KOPT-K1 (cell line): Measurements from ENCODE around the gene KDM4B.

Experiments
- H3K27ac ChIP-seq: fragments of 200-600 bp; sonication (generic); 2 replicates; pipeline ENCODE4 v1.5.1; 2016; ENCODE audit warnings: antibody characterized with exemption, mild to moderate bottlenecking, low read depth, low read length; ENCODE audit not compliant: poor library complexity, severe bottlenecking
- H3K36me3 ChIP-seq: fragments of 200-600 bp; sonication (generic); 2 replicates; pipeline ENCODE4 v1.5.1; 2017; ENCODE audit warnings: antibody characterized with exemption, mild to moderate bottlenecking, low read length, moderate library complexity; ENCODE audit not compliant: insufficient read depth
- H3K9me3 ChIP-seq: fragments of 200-600 bp; sonication (generic); 2 replicates; pipeline ENCODE4 v1.5.1; 2017; ENCODE audit warnings: antibody characterized with exemption, low read length, mild to moderate bottlenecking; ENCODE audit not compliant: insufficient read depth, poor library complexity, severe bottlenecking

KDM4B gene

GRCh38 chr19:5113633-5114586 lies 145.0 kb downstream of the KDM4B start:
- Histone ChIP-seq H3K27ac (no peak overlapping the region), H3K9me3 (no peaks in the 10 kb centered on the region), H3K36me3 (peaks cover 29% of the 10 kb centered on the region)

- Histone ChIP-seq H3K27ac (no peak overlapping the region), H3K36me3 (peaks cover 36% of the 10 kb centered on the region), H3K9me3 (no peaks in the 10 kb centered on the region)
Measured at GRCh38 chr19:5114727-5115126, 145.8 kb downstream of the KDM4B start.

GRCh38 chr19:5115351-5115750 lies 146.4 kb downstream of the KDM4B start:
- no peak overlapping the region for H3K27ac ChIP-seq
- no peaks in the 10 kb centered on the region for H3K9me3 ChIP-seq
- H3K36me3 ChIP-seq = peaks cover 40% of the 10 kb centered on the region

- H3K36me3 ChIP-seq = peaks cover 37% of the 10 kb centered on the region
- H3K9me3 ChIP-seq = no peaks in the 10 kb centered on the region
- H3K27ac ChIP-seq = no peak overlapping the region
Measured at GRCh38 chr19:5115771-5116202, 146.9 kb downstream of the KDM4B start.

- Histone ChIP-seq H3K9me3 (no peaks in the 10 kb centered on the region), H3K36me3 (peaks cover 32% of the 10 kb centered on the region), H3K27ac (no peak overlapping the region)
Measured at GRCh38 chr19:5116292-5116691, 147.4 kb downstream of the KDM4B start.

- Histone ChIP-seq H3K27ac (no peak overlapping the region), H3K36me3 (peaks cover 24% of the 10 kb centered on the region; the same call in 1 of the 2 replicates), H3K9me3 (no peaks in the 10 kb centered on the region)
Measured at GRCh38 chr19:5117421-5117820, 148.5 kb downstream of the KDM4B start.

- H3K9me3 ChIP-seq = no peaks in the 10 kb centered on the region
- H3K27ac ChIP-seq = no peak overlapping the region
- peaks cover 21% of the 10 kb centered on the region; the same call in 1 of the 2 replicates for H3K36me3 ChIP-seq
Measured at GRCh38 chr19:5118026-5118425, 149.1 kb downstream of the KDM4B start.

- H3K9me3 ChIP-seq = no peaks in the 10 kb centered on the region
- peaks cover 18% of the 10 kb centered on the region; the same call in 1 of the 2 replicates for H3K36me3 ChIP-seq
- no peak overlapping the region for H3K27ac ChIP-seq
Measured at GRCh38 chr19:5119297-5119998, 150.5 kb downstream of the KDM4B start.

- Histone ChIP-seq H3K27ac (peak overlapping the region; percentile 66), H3K36me3 (peaks cover 18% of the 10 kb centered on the region; the same call in 1 of the 2 replicates), H3K9me3 (no peaks in the 10 kb centered on the region)
Measured at GRCh38 chr19:5120321-5120720, 151.4 kb downstream of the KDM4B start.

- Histone ChIP-seq H3K9me3 (no peaks in the 10 kb centered on the region), H3K36me3 (peaks cover 18% of the 10 kb centered on the region; the same call in 1 of the 2 replicates), H3K27ac (peak overlapping the region; percentile 66)
Measured at GRCh38 chr19:5120833-5121232, 151.9 kb downstream of the KDM4B start.

- Histone ChIP-seq H3K9me3 (no peaks in the 10 kb centered on the region), H3K36me3 (peaks cover 18% of the 10 kb centered on the region; the same call in 1 of the 2 replicates), H3K27ac (peak overlapping the region; percentile 66)
Measured at GRCh38 chr19:5121266-5122120, 152.6 kb downstream of the KDM4B start.

GRCh38 chr19:5122121-5122400 lies 153.1 kb downstream of the KDM4B start:
- Histone ChIP-seq H3K36me3 (peaks cover 18% of the 10 kb centered on the region; the same call in 1 of the 2 replicates), H3K27ac (peak overlapping the region; percentile 66), H3K9me3 (no peaks in the 10 kb centered on the region)

GRCh38 chr19:5122671-5123409 lies 153.9 kb downstream of the KDM4B start:
- H3K27ac ChIP-seq = peak overlapping the region; percentile 66
- H3K9me3 ChIP-seq = no peaks in the 10 kb centered on the region

GRCh38 chr19:5123646-5124045 lies 154.7 kb downstream of the KDM4B start:
- Histone ChIP-seq H3K36me3 (peaks cover 18% of the 10 kb centered on the region; the same call in 1 of the 2 replicates), H3K9me3 (no peaks in the 10 kb centered on the region), H3K27ac (no peak overlapping the region)

More at GRCh38 chr19:5122671-5123409, 153.9 kb downstream of the KDM4B start:
- peaks cover 18% of the 10 kb centered on the region; the same call in 1 of the 2 replicates for H3K36me3 ChIP-seq
